Right lobe of liver (tissue), 6 donors: ENCODE results near the gene DSCAM. TPM values are rescaled to one million over a fixed set of nuclear protein-coding genes. Genes with fewer than 3 reads are reported as not detected.

Experiments
- ATAC-seq, 4 donors: fragments of 200-7000 bp; cut with Tn5 transposase; one replicate each; pipeline ENCODE4 v1.9.1; 2020; ENCODE audit warnings: mild to moderate bottlenecking in 4 of 4, moderate library complexity in 4 of 4
- DNase-seq, 3 donors: peaks; one replicate each; pipeline ENCODE4 v3.0.0-alpha.2; 2020
- H3K27ac ChIP-seq, 3 donors: fragments of 200-600 bp; one replicate each; pipeline ENCODE4 v1.8.0; 2022
- H3K27me3 ChIP-seq, 2 donors: fragments of 200-600 bp; one replicate each; pipeline ENCODE4 v1.8.0; 2022
- H3K36me3 ChIP-seq, 4 donors: fragments of 200-600 bp; sonication (generic) in 1 of 4; one replicate each; pipeline versions ENCODE4 v1.5.1 to v1.8.0; 2017 to 2022; ENCODE audit warnings: control low read depth in 1 of 4
- H3K4me1 ChIP-seq, 4 donors: fragments of 200-600 bp; sonication (generic) in 1 of 4; one replicate each; pipeline versions ENCODE4 v1.5.1 to v1.8.0; 2017 to 2022; ENCODE audit warnings: control low read depth in 1 of 4
- H3K4me3 ChIP-seq, 3 donors: fragments of 200-600 bp; one replicate each; pipeline ENCODE4 v1.8.0; 2022
- H3K9me3 ChIP-seq, 4 donors: fragments of 200-600 bp; sonication (generic) in 1 of 4; one replicate each; pipeline versions ENCODE4 v1.5.1 to v1.8.0; 2017 to 2022; ENCODE audit warnings: control low read depth in 1 of 4
- CTCF ChIP-seq, 4 donors: fragments of 200-600 bp in 3 of 4; fragments of 450-650 bp in 1 of 4; IDR thresholded peaks; one replicate each; pipeline versions ENCODE4 v1.5.1 to v1.8.0; 2016 to 2022; ENCODE audit warnings: antibody characterized with exemption in 4 of 4, mild to moderate bottlenecking in 2 of 4
- POLR2A ChIP-seq: fragments of 450-650 bp; IDR thresholded peaks from one replicate; pipeline ENCODE4 v1.6.1; 2017; ENCODE audit warnings: antibody characterized with exemption, mild to moderate bottlenecking
- WGBS: methylation state at CpG from one replicate; pipeline ENCODE4 v1.1.6; 2018; ENCODE audit warnings: low coverage, low lambda C conversion rate; ENCODE audit not compliant: insufficient coverage; ENCODE audit errors: missing lambda C conversion rate; 5-methylcytosine and 5-hydroxymethylcytosine counted together
- intact Hi-C, 2 donors: fragments of 100-400 bp; cut with DNase I; formaldehyde crosslinking; loops; one replicate each; pipeline versions ENCODE4 v1.11.2 to v1.14.1; 2022
- total RNA-seq, 6 experiments: library from RNA; depleted of rRNA in 2 of 6; stranded (reverse); fragments of >200 nt in 2 of 6; fragmentation: NEBNext Ultra II Directional in 3 of 6; extraction: Animal tissue kit (Norgen Biotek cat#: 25700) in 3 of 6; gene quantifications; one replicate each; pipeline versions ENCODE4 v1.1.0 to v1.2.4, GENCODE V29; 2016 to 2023
- donor health status: DM: no; HTN: yes; CAD: no.
- donor health status: DM: no; HTN: no; CAD: no.
- donor health status: DM: no; HTN: no; CAD: no.
- donor health status: DM: no; HTN: yes; CAD: no.
- donor health status: DM: no; HTN: yes; CAD: no.

The DSCAM gene
- total RNA-seq, 6 experiments from 2014 or later = 0.04 to 0.16 (median 0.06) TPM; not detected in 2

- H3K27me3 ChIP-seq = no peaks in the 10 kb centered on the region
- intact Hi-C loops = no loop called here
- TF ChIP-seq POLR2A = no peak
- TF ChIP-seq CTCF (IDR thresholded peaks at IDR 0.05) = no peak
- no peak for DNase-seq
- no peak overlapping the region for H3K4me3 ChIP-seq
- H3K36me3 ChIP-seq = no peaks in the 10 kb centered on the region
- 60% methylated on average over 2 of the region's 3 CpGs for WGBS
- H3K27ac ChIP-seq = no peak overlapping the region
- H3K4me1 ChIP-seq = no peaks in the 10 kb centered on the region
- H3K9me3 ChIP-seq = no peaks in the 10 kb centered on the region
- no peak for ATAC-seq
Measured at GRCh38 chr21:40733024-40733397, 113.9 kb downstream of the DSCAM start.

GRCh38 chr21:40732253-40733023, 114.5 kb downstream of the DSCAM start:
- Histone ChIP-seq H3K36me3 (no peaks in the 10 kb centered on the region), H3K4me1 (no peaks in the 10 kb centered on the region), H3K27ac (no peak overlapping the region), H3K27me3 (no peaks in the 10 kb centered on the region), H3K4me3 (no peak overlapping the region), H3K9me3 (no peaks in the 10 kb centered on the region)
- DNase-seq (no peak), ATAC-seq (no peak)
- TF ChIP-seq POLR2A (no peak), CTCF (IDR thresholded peaks at IDR 0.05) (no peak)
- intact Hi-C loops = no loop called here
- 52% methylated on average over 4 of the region's 4 CpGs for WGBS

GRCh38 chr21:40731206-40731605, 115.8 kb downstream of the DSCAM start:
- ATAC-seq = no peak
- H3K36me3 ChIP-seq = no peaks in the 10 kb centered on the region
- no peaks in the 10 kb centered on the region for H3K4me1 ChIP-seq
- no peak overlapping the region for H3K4me3 ChIP-seq
- TF ChIP-seq POLR2A (no peak), CTCF (IDR thresholded peaks at IDR 0.05) (no peak)
- no peaks in the 10 kb centered on the region for H3K9me3 ChIP-seq
- no peak overlapping the region for H3K27ac ChIP-seq
- peaks cover 0 to 4% of the 10 kb centered on the region in 2 donors for H3K27me3 ChIP-seq
- 100% methylated on average over 1 of the region's 1 CpG for WGBS
- DNase-seq = no peak
- intact Hi-C loops = no loop called here

GRCh38 chr21:40730426-40730800, 116.5 kb downstream of the DSCAM start:
- intact Hi-C loops = no loop called here
- H3K4me1 ChIP-seq = no peaks in the 10 kb centered on the region
- no peak overlapping the region for H3K27ac ChIP-seq
- no peak for ATAC-seq
- no peaks in the 10 kb centered on the region for H3K9me3 ChIP-seq
- no peak overlapping the region for H3K4me3 ChIP-seq
- no peak for DNase-seq
- TF ChIP-seq POLR2A (no peak), CTCF (IDR thresholded peaks at IDR 0.05) (no peak)
- peaks cover 0 to 5% of the 10 kb centered on the region in 2 donors for H3K27me3 ChIP-seq
- H3K36me3 ChIP-seq = no peaks in the 10 kb centered on the region
- WGBS = 67% methylated on average over 7 of the region's 7 CpGs
